ENCODE measurements around the gene EMC9. TPM values are rescaled to one million over a fixed set of nuclear protein-coding genes. Genes with fewer than 3 reads are reported as not detected.

Gene EMC9
- total and polyA plus RNA-seq, 9 donors, result 5.1 to 30.7 (median 17.3) TPM

GRCh38 chr14:24132061-24132685 is 9.2 kb downstream of the EMC9 start:
- H3K36me3 ChIP-seq, result no peaks in the 10 kb centered on the region
- 70 to 75% (median 72%) methylated on average over 22 to 24 of the region's 24 CpGs for whole genome bisulfite sequencing, 3 donors
- peak in 1 of 5 donors; percentile 39 for DNase-seq
- H3K27me3 ChIP-seq, result no peaks in the 10 kb centered on the region
- intact Hi-C loops (cut with DNase I), result no loop called here
- no peaks in the 10 kb centered on the region for H3K9me3 ChIP-seq
- H3K4me3 ChIP-seq, result no peak overlapping the region
- TF ChIP-seq EP300 (IDR thresholded peaks at IDR 0.05) (no peak), POLR2A (IDR thresholded peaks at IDR 0.05) (no peak), CTCF (IDR thresholded peaks at IDR 0.05) (no peak)
- H3K4me1 ChIP-seq (ENCODE audit: insufficient read depth), result peaks cover 7% of the 10 kb centered on the region
- H3K27ac ChIP-seq, result no peak overlapping the region

- Histone ChIP-seq H3K36me3 (no peaks in the 10 kb centered on the region), H3K27ac (no peak overlapping the region), H3K4me1 (ENCODE audit: insufficient read depth) (peaks cover 2% of the 10 kb centered on the region), H3K9me3 (no peaks in the 10 kb centered on the region), H3K27me3 (no peaks in the 10 kb centered on the region), H3K4me3 (no peak overlapping the region)
- TF ChIP-seq EP300 (IDR thresholded peaks at IDR 0.05) (no peak), POLR2A (IDR thresholded peaks at IDR 0.05) (no peak), CTCF (IDR thresholded peaks at IDR 0.05) (no peak)
- peak in 1 of 5 donors; percentile 30 for DNase-seq
- WGBS, 3 donors, result 82 to 87% (median 85%) methylated on average over 11 to 15 of the region's 15 CpGs
- intact Hi-C loops (cut with DNase I), result no loop called here
These were observed 9.8 kb downstream of the EMC9 start for GRCh38 chr14:24131549-24131966.

GRCh38 chr14:24130717-24131548 is 10.5 kb downstream of the EMC9 start:
- Histone ChIP-seq H3K4me1 (ENCODE audit: insufficient read depth) (peaks cover 1% of the 10 kb centered on the region), H3K9me3 (no peaks in the 10 kb centered on the region), H3K36me3 (no peaks in the 10 kb centered on the region), H3K27ac (no peak overlapping the region), H3K27me3 (no peaks in the 10 kb centered on the region), H3K4me3 (no peak overlapping the region)
- TF ChIP-seq POLR2A (IDR thresholded peaks at IDR 0.05), result no peak
- DNase-seq, result peak in 2 of 5 donors; percentile 16 to 29
- WGBS, 3 donors, result 60 to 62% (median 62%) methylated on average over 7 of the region's 7 CpGs
- intact Hi-C loops (cut with DNase I), result no loop called here

- TF ChIP-seq CTCF (IDR thresholded peaks at IDR 0.05) (no peak), POLR2A (IDR thresholded peaks at IDR 0.05) (no peak), EP300 (IDR thresholded peaks at IDR 0.05) (no peak)
- no peaks in the 10 kb centered on the region for H3K36me3 ChIP-seq
- WGBS, 3 donors, result 92 to 95% (median 93%) methylated on average over 5 of the region's 5 CpGs
- no peaks in the 10 kb centered on the region for H3K4me1 ChIP-seq (ENCODE audit: insufficient read depth)
- no peak within 1 kb of the TSS for H3K4me3 ChIP-seq
- no peaks in the 10 kb centered on the region for H3K9me3 ChIP-seq
- intact Hi-C loops (cut with DNase I), result no loop called here
- DNase-seq, result peak in 1 of 5 donors; percentile 15
- H3K27ac ChIP-seq, result no peak within 1 kb of the TSS
- H3K27me3 ChIP-seq, result no peaks in the 10 kb centered on the region
These were observed 11.0 kb downstream of the EMC9 start, which contains the start of gene FITM1 for GRCh38 chr14:24130380-24130716. Gene FITM1, plus strand, starts transcription at chr14:24130659. Its CDS starts 905 bp downstream, at chr14:24131564.
